SK-N-MC (cell line): ENCODE results near the gene SMIM1.

Source experiments
- EZH2 ChIP-seq: fragments of 200-600 bp; sonication (generic); IDR thresholded peaks from one replicate; pipeline ENCODE4 v1.6.1; 2017; ENCODE audit warnings: antibody characterized with exemption
- FOXP2 ChIP-seq: optimal IDR thresholded peaks from 2 replicates; pipeline ENCODE3; 2011; ENCODE audit warnings: mild to moderate bottlenecking, moderate library complexity; ENCODE audit not compliant: insufficient read depth; ENCODE audit errors: extremely low read length, control extremely low read depth
- POLR2AphosphoS5 ChIP-seq: IDR thresholded peaks from 2 replicates; pipeline ENCODE4 v1.6.1; 2012; ENCODE audit warnings: mild to moderate bottlenecking, low read depth, low read length, borderline replicate concordance

DNA sequence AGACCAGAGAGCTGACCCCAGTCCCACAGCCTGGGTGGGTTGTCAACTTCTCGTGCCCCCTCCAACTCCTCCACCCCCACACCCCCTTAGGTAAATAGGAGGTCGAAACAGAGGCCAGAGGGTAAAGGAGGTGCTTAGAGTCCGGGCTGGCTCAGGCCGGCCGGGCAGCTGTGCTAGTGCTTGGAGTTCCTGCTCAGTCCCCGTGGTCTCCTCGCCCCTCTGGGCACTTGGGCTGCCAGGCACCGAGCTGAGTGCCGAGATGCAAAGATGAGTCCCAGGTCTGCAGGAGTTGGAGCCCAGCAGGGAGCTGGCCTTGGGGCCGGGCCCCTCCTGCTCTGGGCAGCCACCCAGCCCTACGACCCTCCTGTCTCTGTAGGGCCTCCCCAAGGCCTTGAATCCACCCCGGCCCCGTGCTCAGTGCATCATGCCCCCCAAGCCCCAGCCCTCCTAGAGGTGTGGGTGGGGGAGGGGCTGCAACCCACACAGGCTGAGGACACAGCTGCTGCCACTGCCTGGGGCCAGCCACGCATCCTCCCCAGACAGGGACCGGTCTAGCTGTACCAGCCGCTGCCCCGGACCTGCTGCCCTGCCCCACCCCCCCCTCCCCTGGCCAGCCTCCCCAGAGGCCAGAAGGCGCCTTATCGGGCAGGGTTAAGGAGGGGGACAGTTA lies 1.9 kb downstream of the SMIM1 start:
- TF ChIP-seq POLR2AphosphoS5 (no peak), EZH2 (no peak), FOXP2 (no peak)
